ENCODE results near the gene PRXL2C. TPM values are rescaled to one million over a fixed set of nuclear protein-coding genes. Genes with fewer than 3 reads are reported as not detected.
"Not testable (repeated sequence)": the region's sequence is repeated elsewhere in the genome, so short reads cannot be mapped to it uniquely, and the experiment has no call there.

PRXL2C gene
- total and polyA plus RNA-seq, 7 experiments from 2014 or later = 3.4 to 20.9 (median 5.1) TPM

- no peaks in the 10 kb centered on the region for H3K4me1 ChIP-seq (ENCODE audit: control insufficient read depth in 2 of 2, insufficient read depth in 2 of 2, low read length in 2 of 2)
- peaks cover 0 to 12% (median 9%) of the 10 kb centered on the region in 5 donors for H3K36me3 Mint-ChIP-seq
- H3K27me3 ChIP-seq (ENCODE audit: control insufficient read depth in 2 of 2, insufficient read depth in 2 of 2, low read length in 2 of 2) = no peaks in the 10 kb centered on the region
- DNase-seq = peak; percentile 54 to 81 (median 78)
- intact Hi-C loops (cut with micrococcal nuclease) = loop anchor here in 1 of 2 donors (1.0 kb wide), 4 partner anchors 32 to 268 kb away; partner anchors contain the start of genes ZNF367, ZNF510 and ZNF782
- H3K27ac Mint-ChIP-seq = peak overlapping the region in 6 of 9 donors; percentile 42 to 81 (median 66)
- H3K36me3 ChIP-seq (ENCODE audit: control insufficient read depth in 2 of 3, insufficient read depth in 3 of 3, low read length in 3 of 3) = no peaks in the 10 kb centered on the region
- H3K4me1 Mint-ChIP-seq = peaks cover 0 to 16% (median 7%) of the 10 kb centered on the region in 7 donors
- H3K9me3 ChIP-seq (ENCODE audit: control insufficient read depth in 2 of 3, low read length in 3 of 3) = no peaks in the 10 kb centered on the region
- CTCF ChIA-PET = interaction anchor here (1.0 kb wide), 1 partner anchor 33 kb away, joined by 3 read pairs; no protein-coding TSS in a partner anchor
- peaks cover 0 to 7% (median 6%) of the 10 kb centered on the region in 5 donors for H3K27me3 Mint-ChIP-seq
- ATAC-seq = peak; percentile 96
- peak overlapping the region; percentile 67 for H3K27ac ChIP-seq (ENCODE audit: low read depth, low read length)
- H3K9me3 Mint-ChIP-seq = peaks cover 0 to 15% (median 8%) of the 10 kb centered on the region in 11 donors
- H3K4me3 ChIP-seq (ENCODE audit: low read length) = peak overlapping the region; percentile 69
- peak overlapping the region; percentile 73 to 95 (median 87) for H3K4me3 Mint-ChIP-seq
- POLR2A ChIA-PET = interaction anchor here (0.6 kb wide), 1 partner anchor 51 kb away, joined by 3 read pairs; no protein-coding TSS in a partner anchor
Measured at GRCh38 chr9:96686638-96687335, 31.7 kb upstream of the PRXL2C start.

- no peaks in the 10 kb centered on the region for H3K36me3 Mint-ChIP-seq
- CTCF ChIA-PET = no interaction called here
- H3K27me3 ChIP-seq (ENCODE audit: control insufficient read depth in 2 of 2, insufficient read depth in 2 of 2, low read length in 2 of 2) = no peaks in the 10 kb centered on the region
- no peak overlapping the region for H3K27ac Mint-ChIP-seq
- POLR2A ChIA-PET = no interaction called here
- H3K4me1 Mint-ChIP-seq = no peaks in the 10 kb centered on the region
- H3K27ac ChIP-seq (ENCODE audit: low read depth, low read length) = no peak overlapping the region
- no peaks in the 10 kb centered on the region for H3K9me3 ChIP-seq (ENCODE audit: control insufficient read depth in 2 of 3, low read length in 3 of 3)
- H3K4me3 ChIP-seq (ENCODE audit: low read length) = no peak overlapping the region
- H3K36me3 ChIP-seq (ENCODE audit: control insufficient read depth in 2 of 3, insufficient read depth in 3 of 3, low read length in 3 of 3) = no peaks in the 10 kb centered on the region
- H3K4me1 ChIP-seq (ENCODE audit: control insufficient read depth in 2 of 2, insufficient read depth in 2 of 2, low read length in 2 of 2) = no peaks in the 10 kb centered on the region
- DNase-seq (no peak), ATAC-seq (no peak)
- H3K4me3 Mint-ChIP-seq = no peak overlapping the region
- no peaks in the 10 kb centered on the region for H3K27me3 Mint-ChIP-seq
- intact Hi-C loops (cut with micrococcal nuclease) = no loop called here
- peaks cover 0 to 1% (median 0%) of the 10 kb centered on the region in 11 donors for H3K9me3 Mint-ChIP-seq
Measured at GRCh38 chr9:96680812-96681499, 25.8 kb upstream of the PRXL2C start.

- intact Hi-C loops (cut with micrococcal nuclease) = no loop called here
- H3K27me3 Mint-ChIP-seq = peaks cover 0 to 19% (median 16%) of the 10 kb centered on the region in 5 donors
Measured at GRCh38 chr9:96674906-96675538, 19.9 kb upstream of the PRXL2C start.

GRCh38 chr9:96673786-96674185, 18.7 kb upstream of the PRXL2C start:
- POLR2A ChIA-PET; H3K27ac ChIP-seq (ENCODE audit: low read depth, low read length); H3K36me3 Mint-ChIP-seq; DNase-seq; intact Hi-C loops (cut with micrococcal nuclease); H3K27ac Mint-ChIP-seq; H3K9me3 Mint-ChIP-seq; H3K4me1 ChIP-seq (ENCODE audit: control insufficient read depth in 2 of 2, insufficient read depth in 2 of 2, low read length in 2 of 2); CTCF ChIA-PET; H3K4me3 Mint-ChIP-seq; H3K4me3 ChIP-seq (ENCODE audit: low read length); H3K36me3 ChIP-seq (ENCODE audit: control insufficient read depth in 2 of 3, insufficient read depth in 3 of 3, low read length in 3 of 3); ATAC-seq; H3K27me3 ChIP-seq (ENCODE audit: control insufficient read depth in 2 of 2, insufficient read depth in 2 of 2, low read length in 2 of 2); H3K9me3 ChIP-seq (ENCODE audit: control insufficient read depth in 2 of 3, low read length in 3 of 3); H3K4me1 Mint-ChIP-seq: not testable (repeated sequence)
- peaks cover 0 to 19% (median 16%) of the 10 kb centered on the region in 5 donors for H3K27me3 Mint-ChIP-seq

More at GRCh38 chr9:96674906-96675538, 19.9 kb upstream of the PRXL2C start:
- Mint-ChIP-seq H3K4me1 (no peaks in the 10 kb centered on the region), H3K36me3 (no peaks in the 10 kb centered on the region), H3K4me3 (no peak overlapping the region), H3K27ac (no peak overlapping the region), H3K9me3 (peaks cover 0 to 5% (median 0%) of the 10 kb centered on the region in 11 donors)
- H3K36me3 ChIP-seq (ENCODE audit: control insufficient read depth in 2 of 3, insufficient read depth in 3 of 3, low read length in 3 of 3) = no peaks in the 10 kb centered on the region
- H3K4me1 ChIP-seq (ENCODE audit: control insufficient read depth in 2 of 2, insufficient read depth in 2 of 2, low read length in 2 of 2) = no peaks in the 10 kb centered on the region
- DNase-seq (no peak), ATAC-seq (no peak)
- no peaks in the 10 kb centered on the region for H3K9me3 ChIP-seq (ENCODE audit: control insufficient read depth in 2 of 3, low read length in 3 of 3)
- ChIA-PET POLR2A (interaction anchor here (0.6 kb wide), 2 partner anchors 125 to 1729 kb away, joined by 3 to 4 read pairs; no protein-coding TSS in a partner anchor), CTCF (no interaction called here)
- H3K27ac ChIP-seq (ENCODE audit: low read depth, low read length) = no peak overlapping the region
- no peaks in the 10 kb centered on the region for H3K27me3 ChIP-seq (ENCODE audit: control insufficient read depth in 2 of 2, insufficient read depth in 2 of 2, low read length in 2 of 2)
- H3K4me3 ChIP-seq (ENCODE audit: low read length) = no peak overlapping the region

- intact Hi-C loops (cut with micrococcal nuclease) = loop anchor here (5.0 kb wide), 1 partner anchor 437 kb away; no protein-coding TSS in a partner anchor
- no peak overlapping the region for H3K4me3 Mint-ChIP-seq
Measured at GRCh38 chr9:96668868-96669534, 13.9 kb upstream of the PRXL2C start.

DNA sequence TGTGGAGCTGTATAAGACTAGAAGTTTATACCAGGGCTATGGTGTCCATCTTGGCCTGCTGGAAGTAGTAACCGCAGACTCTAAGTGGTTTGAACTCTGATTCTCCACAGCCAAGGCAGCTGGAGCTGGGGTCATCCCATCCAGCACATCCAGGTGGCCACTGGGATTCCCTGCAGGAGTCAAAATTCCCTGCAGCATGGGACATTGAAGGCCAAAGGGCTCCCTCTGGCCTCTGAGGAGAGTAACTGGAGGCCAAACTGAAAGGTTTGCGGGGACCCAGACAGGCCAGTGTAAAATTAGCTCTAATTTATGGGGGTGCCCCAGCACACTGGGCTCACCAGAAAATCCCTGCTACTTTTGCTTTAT, 12.2 kb upstream of the PRXL2C start:
- DNase-seq = no peak
- Mint-ChIP-seq H3K27me3 (peaks cover 0 to 20% (median 10%) of the 10 kb centered on the region in 5 donors), H3K9me3 (peaks cover 0 to 2% (median 0%) of the 10 kb centered on the region in 11 donors), H3K36me3 (no peaks in the 10 kb centered on the region), H3K4me3 (no peak overlapping the region), H3K4me1 (peaks cover 0 to 1% (median 0%) of the 10 kb centered on the region in 7 donors), H3K27ac (no peak overlapping the region)
- Histone ChIP-seq H3K36me3 (ENCODE audit: control insufficient read depth in 2 of 3, insufficient read depth in 3 of 3, low read length in 3 of 3) (no peaks in the 10 kb centered on the region), H3K4me3 (ENCODE audit: low read length) (no peak overlapping the region), H3K4me1 (ENCODE audit: control insufficient read depth in 2 of 2, insufficient read depth in 2 of 2, low read length in 2 of 2) (no peaks in the 10 kb centered on the region), H3K9me3 (ENCODE audit: control insufficient read depth in 2 of 3, low read length in 3 of 3) (no peaks in the 10 kb centered on the region), H3K27me3 (ENCODE audit: control insufficient read depth in 2 of 2, insufficient read depth in 2 of 2, low read length in 2 of 2) (no peaks in the 10 kb centered on the region), H3K27ac (ENCODE audit: low read depth, low read length) (no peak overlapping the region)
- CTCF ChIA-PET = interaction anchor here (0.6 to 1.1 kb wide), 4 partner anchors 12 to 391 kb away, joined by 3 to 6 read pairs (median 3); no protein-coding TSS in a partner anchor
- intact Hi-C loops (cut with micrococcal nuclease) = loop anchor here (5.0 kb wide), 1 partner anchor 435 kb away; no protein-coding TSS in a partner anchor
- no peak for ATAC-seq
- POLR2A ChIA-PET = no interaction called here

More at GRCh38 chr9:96668868-96669534, 13.9 kb upstream of the PRXL2C start:
- no peak overlapping the region for H3K27ac ChIP-seq (ENCODE audit: low read depth, low read length)
- no peak overlapping the region for H3K27ac Mint-ChIP-seq
- H3K27me3 ChIP-seq (ENCODE audit: control insufficient read depth in 2 of 2, insufficient read depth in 2 of 2, low read length in 2 of 2) = no peaks in the 10 kb centered on the region
- no peak for DNase-seq
- peaks cover 0 to 5% (median 0%) of the 10 kb centered on the region in 11 donors for H3K9me3 Mint-ChIP-seq
- H3K4me1 ChIP-seq (ENCODE audit: control insufficient read depth in 2 of 2, insufficient read depth in 2 of 2, low read length in 2 of 2) = no peaks in the 10 kb centered on the region
- no peaks in the 10 kb centered on the region for H3K36me3 ChIP-seq (ENCODE audit: control insufficient read depth in 2 of 3, insufficient read depth in 3 of 3, low read length in 3 of 3)
- H3K27me3 Mint-ChIP-seq = peaks cover 0 to 21% (median 10%) of the 10 kb centered on the region in 5 donors
- H3K4me3 ChIP-seq (ENCODE audit: low read length) = no peak overlapping the region
- peaks cover 0 to 1% (median 0%) of the 10 kb centered on the region in 7 donors for H3K4me1 Mint-ChIP-seq
- H3K9me3 ChIP-seq (ENCODE audit: control insufficient read depth in 2 of 3, low read length in 3 of 3) = no peaks in the 10 kb centered on the region
- no peaks in the 10 kb centered on the region for H3K36me3 Mint-ChIP-seq
- CTCF ChIA-PET = no interaction called here
- POLR2A ChIA-PET = no interaction called here
- ATAC-seq = no peak
